Ovary (tissue), 3 donors: Measurements from ENCODE around the gene MIAT.
"Not testable (repeated sequence)": the region's sequence is repeated elsewhere in the genome, so short reads cannot be mapped to it uniquely, and the experiment has no call there.

Experiments used
- CTCF ChIP-seq, 3 donors: fragments of 450-650 bp in 2 of 3; fragments of 200-600 bp in 1 of 3; IDR thresholded peaks; one replicate each; pipeline versions ENCODE4 v1.5.1 to v1.8.0; 2016 to 2022; ENCODE audit warnings: antibody characterized with exemption in 3 of 3, mild to moderate bottlenecking in 1 of 3
- POLR2A ChIP-seq: fragments of 450-650 bp; IDR thresholded peaks from one replicate; pipeline ENCODE4 v1.6.1; 2017; ENCODE audit warnings: antibody characterized with exemption, mild to moderate bottlenecking, moderate library complexity
- donor health status: DM: no; HTN: no; CAD: no.

GRCh38 chr22:26705379-26705778 lies 48.0 kb downstream of the MIAT start:
- not testable (repeated sequence) for TF ChIP-seq CTCF (IDR thresholded peaks at IDR 0.05); POLR2A
